HepG2 (cell line): Measurements from ENCODE around the gene ACOXL.

Source experiments
- ELF4 ChIP-seq: sonication (generic); formaldehyde crosslinking; IDR thresholded peaks from 2 replicates; pipeline ENCODE4 v1.5.0; 2020; ENCODE audit warnings: missing genetic modification reagents, mild to moderate bottlenecking, moderate library complexity, borderline replicate concordance
- GTF3A ChIP-seq: sonication (generic); formaldehyde crosslinking; conservative IDR thresholded peaks from 2 replicates; pipeline ENCODE4 v1.4.0; 2020; ENCODE audit warnings: mild to moderate bottlenecking, missing genetic modification reagents
- MYC ChIP-seq: sonication (generic); formaldehyde crosslinking; IDR thresholded peaks from 2 replicates; pipeline ENCODE4 v1.9.0; 2021; ENCODE audit warnings: missing genetic modification reagents, borderline replicate concordance
- RAD21 ChIP-seq: fragments of 450-650 bp; formaldehyde crosslinking; IDR thresholded peaks from 2 replicates; pipeline ENCODE4 v1.5.0; 2020; ENCODE audit warnings: mild to moderate bottlenecking
- ZNF382 ChIP-seq: sonication (generic); formaldehyde crosslinking; IDR thresholded peaks from 2 replicates; pipeline ENCODE4 v1.5.0; 2020; ENCODE audit warnings: missing genetic modification reagents, mild to moderate bottlenecking, borderline replicate concordance
- TF ChIP-seq, protein P1 (sequence below): sonication (generic); formaldehyde crosslinking; IDR thresholded peaks from 2 replicates; pipeline ENCODE4 v1.5.1; 2020; ENCODE audit warnings: mild to moderate bottlenecking, missing genetic modification reagents, moderate library complexity
- TF ChIP-seq, protein P2 (sequence below): sonication (generic); formaldehyde crosslinking; IDR thresholded peaks from 2 replicates; pipeline ENCODE4 v1.5.0; 2020; ENCODE audit warnings: mild to moderate bottlenecking, missing genetic modification reagents, moderate library complexity

GRCh38 chr2:111108745-111109271 is 376.4 kb downstream of the ACOXL start:
- TF ChIP-seq, protein P1, sequence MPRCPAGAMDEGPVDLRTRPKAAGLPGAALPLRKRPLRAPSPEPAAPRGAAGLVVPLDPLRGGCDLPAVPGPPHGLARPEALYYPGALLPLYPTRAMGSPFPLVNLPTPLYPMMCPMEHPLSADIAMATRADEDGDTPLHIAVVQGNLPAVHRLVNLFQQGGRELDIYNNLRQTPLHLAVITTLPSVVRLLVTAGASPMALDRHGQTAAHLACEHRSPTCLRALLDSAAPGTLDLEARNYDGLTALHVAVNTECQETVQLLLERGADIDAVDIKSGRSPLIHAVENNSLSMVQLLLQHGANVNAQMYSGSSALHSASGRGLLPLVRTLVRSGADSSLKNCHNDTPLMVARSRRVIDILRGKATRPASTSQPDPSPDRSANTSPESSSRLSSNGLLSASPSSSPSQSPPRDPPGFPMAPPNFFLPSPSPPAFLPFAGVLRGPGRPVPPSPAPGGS (CRISPR knock-in tag): no peak
- TF ChIP-seq, protein P2, sequence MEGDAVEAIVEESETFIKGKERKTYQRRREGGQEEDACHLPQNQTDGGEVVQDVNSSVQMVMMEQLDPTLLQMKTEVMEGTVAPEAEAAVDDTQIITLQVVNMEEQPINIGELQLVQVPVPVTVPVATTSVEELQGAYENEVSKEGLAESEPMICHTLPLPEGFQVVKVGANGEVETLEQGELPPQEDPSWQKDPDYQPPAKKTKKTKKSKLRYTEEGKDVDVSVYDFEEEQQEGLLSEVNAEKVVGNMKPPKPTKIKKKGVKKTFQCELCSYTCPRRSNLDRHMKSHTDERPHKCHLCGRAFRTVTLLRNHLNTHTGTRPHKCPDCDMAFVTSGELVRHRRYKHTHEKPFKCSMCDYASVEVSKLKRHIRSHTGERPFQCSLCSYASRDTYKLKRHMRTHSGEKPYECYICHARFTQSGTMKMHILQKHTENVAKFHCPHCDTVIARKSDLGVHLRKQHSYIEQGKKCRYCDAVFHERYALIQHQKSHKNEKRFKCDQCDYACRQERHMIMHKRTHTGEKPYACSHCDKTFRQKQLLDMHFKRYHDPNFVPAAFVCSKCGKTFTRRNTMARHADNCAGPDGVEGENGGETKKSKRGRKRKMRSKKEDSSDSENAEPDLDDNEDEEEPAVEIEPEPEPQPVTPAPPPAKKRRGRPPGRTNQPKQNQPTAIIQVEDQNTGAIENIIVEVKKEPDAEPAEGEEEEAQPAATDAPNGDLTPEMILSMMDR (CRISPR knock-in tag): no peak
- no peak for TF ChIP-seq GTF3A
- no peak for TF ChIP-seq ZNF382
- no peak for TF ChIP-seq RAD21
- TF ChIP-seq MYC (CRISPR knock-in tag): no peak
- TF ChIP-seq ELF4 (CRISPR knock-in tag): no peak
